ENCODE data around the gene TECPR1. TPM values are rescaled to one million over a fixed set of nuclear protein-coding genes. Genes with fewer than 3 reads are reported as not detected.
A peak's percentile ranks its signal among the peaks of the same experiment; 100 is the strongest.

Gene TECPR1
- total RNA-seq, 1 donor from 2014 or later = 25.5 TPM

GRCh38 chr7:98211676-98212531 lies 40.1 kb downstream of the TECPR1 start:
- peak; percentile 81 for DNase-seq (ENCODE audit: low spot score)

- DNase-seq (ENCODE audit: low spot score) = peak; percentile 86
These were observed 40.8 kb downstream of the TECPR1 start, which contains the start of gene BHLHA15 for GRCh38 chr7:98211221-98211675. TSS of gene BHLHA15 (plus strand) at chr7:98211439. CDS start at chr7:98212310, 871 bp downstream.

- DNase-seq (ENCODE audit: low spot score) = peak; percentile 81
These were observed 41.4 kb downstream of the TECPR1 start for GRCh38 chr7:98210513-98211220.

- peak; percentile 77 for DNase-seq (ENCODE audit: low spot score)
These were observed 42.7 kb downstream of the TECPR1 start for GRCh38 chr7:98209166-98209920.

GRCh38 chr7:98206451-98207330 lies 45.3 kb downstream of the TECPR1 start:
- DNase-seq (ENCODE audit: low spot score) = peak; percentile 82

GRCh38 chr7:98205162-98205845 lies 46.7 kb downstream of the TECPR1 start:
- DNase-seq (ENCODE audit: low spot score) = no peak

GRCh38 chr7:98204670-98205069 lies 47.4 kb downstream of the TECPR1 start:
- DNase-seq (ENCODE audit: low spot score) = no peak

GRCh38 chr7:98203964-98204605 lies 47.9 kb downstream of the TECPR1 start:
- no peak for DNase-seq (ENCODE audit: low spot score)

GRCh38 chr7:98203261-98203963 lies 48.6 kb downstream of the TECPR1 start:
- DNase-seq (ENCODE audit: low spot score) = no peak

GRCh38 chr7:98202367-98203195 lies 49.5 kb downstream of the TECPR1 start:
- DNase-seq (ENCODE audit: low spot score) = no peak

GRCh38 chr7:98200364-98200763 lies 51.7 kb downstream of the TECPR1 start:
- no peak for DNase-seq (ENCODE audit: low spot score)

- DNase-seq (ENCODE audit: low spot score) = no peak
These were observed 52.9 kb downstream of the TECPR1 start for GRCh38 chr7:98199131-98199530.

- no peak for DNase-seq (ENCODE audit: low spot score)
These were observed 55.1 kb downstream of the TECPR1 start for GRCh38 chr7:98196706-98197605.

GRCh38 chr7:98194672-98195457 lies 57.2 kb downstream of the TECPR1 start:
- no peak for DNase-seq (ENCODE audit: low spot score)

- no peak for DNase-seq (ENCODE audit: low spot score)
These were observed 57.8 kb downstream of the TECPR1 start for GRCh38 chr7:98194186-98194585.

Data from mesenteric fat pad (tissue), 1 donor.